ENCODE results near the gene LRRC27.

LRRC27 gene

GRCh38 chr10:132413226-132414205 lies 81.5 kb downstream of the LRRC27 start:
- Histone ChIP-seq H3K4me1 (ENCODE audit: control insufficient read depth, insufficient read depth, low read depth, low read length) (peaks cover 63% of the 10 kb centered on the region), H3K27ac (ENCODE audit: low read length, poor library complexity, severe bottlenecking) (no peak overlapping the region)
- 83% methylated on average over 32 of the region's 32 CpGs for WGBS

GRCh38 chr10:132414402-132415016 lies 82.5 kb downstream of the LRRC27 start:
- Histone ChIP-seq H2BK15ac (ENCODE audit: low read depth, poor library complexity, severe bottlenecking) (no peak overlapping the region), H3K4ac (ENCODE audit: low read depth in 1 of 2, low read length in 2 of 2) (no peak overlapping the region), H3K79me1 (replicated peaks; ENCODE audit: low read length, poor library complexity, severe bottlenecking) (peaks cover 36% of the 10 kb centered on the region), H3K36me3 (ENCODE audit: control insufficient read depth in 1 of 2, insufficient read depth in 2 of 2, low read depth in 1 of 2, low read length in 2 of 2) (peaks cover 5 to 54% of the 10 kb centered on the region in 2 experiments), H3K9ac (ENCODE audit: low read length) (no peak overlapping the region), H2BK120ac (ENCODE audit: low read depth, low read length) (no peak overlapping the region), H2AK5ac (ENCODE audit: low read length, severe bottlenecking) (no peak overlapping the region), H2BK5ac (ENCODE audit: low read depth, low read length, poor library complexity, severe bottlenecking) (no peak overlapping the region), H4K8ac (ENCODE audit: low read length) (peak overlapping the region; percentile 56), H2BK12ac (ENCODE audit: low read length in 2 of 2) (no peak overlapping the region), H3K18ac (ENCODE audit: low read depth in 1 of 2, low read length in 2 of 2) (peak overlapping the region in 1 of 2 experiments; percentile 5), H3K27me3 (ENCODE audit: control insufficient read depth in 1 of 2, insufficient read depth in 1 of 2, low read length in 2 of 2) (no peaks in the 10 kb centered on the region), H4K91ac (ENCODE audit: low read length) (peak overlapping the region; percentile 57), H3K4me1 (ENCODE audit: control insufficient read depth, insufficient read depth, low read depth, low read length) (peaks cover 61% of the 10 kb centered on the region), H3K9me3 (ENCODE audit: control insufficient read depth, low read length) (no peaks in the 10 kb centered on the region), H3K23ac (ENCODE audit: low read length in 2 of 2) (no peak overlapping the region), H3K4me3 (ENCODE audit: insufficient read depth in 1 of 2, low read depth in 1 of 2, low read length in 2 of 2) (no peak overlapping the region), H2AFZ (ENCODE audit: low read depth, low read length) (no peak overlapping the region), H3K4me2 (ENCODE audit: low read length, poor library complexity, severe bottlenecking) (no peak overlapping the region), H3K14ac (ENCODE audit: low read length in 2 of 2) (no peak overlapping the region), H3K27ac (ENCODE audit: low read length, poor library complexity, severe bottlenecking) (no peak overlapping the region)
- WGBS = 71% methylated on average over 21 of the region's 21 CpGs
- peak; percentile 69 for DNase-seq

More at GRCh38 chr10:132413226-132414205, 81.5 kb downstream of the LRRC27 start:
- H3K9ac ChIP-seq (ENCODE audit: low read length) = no peak overlapping the region
- peaks cover 5 to 60% of the 10 kb centered on the region in 2 experiments for H3K36me3 ChIP-seq (ENCODE audit: control insufficient read depth in 1 of 2, insufficient read depth in 2 of 2, low read depth in 1 of 2, low read length in 2 of 2)
- H3K79me1 ChIP-seq (replicated peaks; ENCODE audit: low read length, poor library complexity, severe bottlenecking) = peaks cover 43% of the 10 kb centered on the region
- H3K4me2 ChIP-seq (ENCODE audit: low read length, poor library complexity, severe bottlenecking) = no peak overlapping the region
- peak overlapping the region; percentile 29 to 82 for H3K4ac ChIP-seq (ENCODE audit: low read depth in 1 of 2, low read length in 2 of 2)
- peak overlapping the region; percentile 42 for H4K8ac ChIP-seq (ENCODE audit: low read length)
- no peak overlapping the region for H3K23ac ChIP-seq (ENCODE audit: low read length in 2 of 2)
- peak overlapping the region; percentile 34 to 47 for H2BK12ac ChIP-seq (ENCODE audit: low read length in 2 of 2)
- peak overlapping the region; percentile 74 for H4K91ac ChIP-seq (ENCODE audit: low read length)
- H2AK5ac ChIP-seq (ENCODE audit: low read length, severe bottlenecking) = no peak overlapping the region
- no peak overlapping the region for H2AFZ ChIP-seq (ENCODE audit: low read depth, low read length)
- H3K18ac ChIP-seq (ENCODE audit: low read depth in 1 of 2, low read length in 2 of 2) = peak overlapping the region; percentile 40 to 41
- H2BK15ac ChIP-seq (ENCODE audit: low read depth, poor library complexity, severe bottlenecking) = peak overlapping the region; percentile 85
- no peaks in the 10 kb centered on the region for H3K27me3 ChIP-seq (ENCODE audit: control insufficient read depth in 1 of 2, insufficient read depth in 1 of 2, low read length in 2 of 2)
- no peak overlapping the region for H3K4me3 ChIP-seq (ENCODE audit: insufficient read depth in 1 of 2, low read depth in 1 of 2, low read length in 2 of 2)
- H2BK120ac ChIP-seq (ENCODE audit: low read depth, low read length) = peak overlapping the region; percentile 49
- H3K9me3 ChIP-seq (ENCODE audit: control insufficient read depth, low read length) = no peaks in the 10 kb centered on the region
- no peak overlapping the region for H2BK5ac ChIP-seq (ENCODE audit: low read depth, low read length, poor library complexity, severe bottlenecking)
- peak overlapping the region in 1 of 2 experiments; percentile 61 for H3K14ac ChIP-seq (ENCODE audit: low read length in 2 of 2)
- DNase-seq = no peak

- Histone ChIP-seq H3K79me1 (replicated peaks; ENCODE audit: low read length, poor library complexity, severe bottlenecking) (peaks cover 35% of the 10 kb centered on the region), H2AFZ (ENCODE audit: low read depth, low read length) (no peak overlapping the region), H2BK5ac (ENCODE audit: low read depth, low read length, poor library complexity, severe bottlenecking) (no peak overlapping the region), H3K4ac (ENCODE audit: low read depth in 1 of 2, low read length in 2 of 2) (peak overlapping the region in 1 of 2 experiments; percentile 57), H3K27me3 (ENCODE audit: control insufficient read depth in 1 of 2, insufficient read depth in 1 of 2, low read length in 2 of 2) (no peaks in the 10 kb centered on the region), H3K23ac (ENCODE audit: low read length in 2 of 2) (no peak overlapping the region), H2BK12ac (ENCODE audit: low read length in 2 of 2) (peak overlapping the region; percentile 55 to 78), H4K91ac (ENCODE audit: low read length) (peak overlapping the region; percentile 66), H3K4me1 (ENCODE audit: control insufficient read depth, insufficient read depth, low read depth, low read length) (peaks cover 61% of the 10 kb centered on the region), H3K27ac (ENCODE audit: low read length, poor library complexity, severe bottlenecking) (no peak overlapping the region), H2AK5ac (ENCODE audit: low read length, severe bottlenecking) (no peak overlapping the region), H3K4me2 (ENCODE audit: low read length, poor library complexity, severe bottlenecking) (no peak overlapping the region), H3K14ac (ENCODE audit: low read length in 2 of 2) (peak overlapping the region in 1 of 2 experiments; percentile 79), H3K4me3 (ENCODE audit: insufficient read depth in 1 of 2, low read depth in 1 of 2, low read length in 2 of 2) (no peak overlapping the region), H2BK120ac (ENCODE audit: low read depth, low read length) (no peak overlapping the region), H3K36me3 (ENCODE audit: control insufficient read depth in 1 of 2, insufficient read depth in 2 of 2, low read depth in 1 of 2, low read length in 2 of 2) (peaks cover 5 to 52% of the 10 kb centered on the region in 2 experiments), H3K9ac (ENCODE audit: low read length) (no peak overlapping the region), H4K8ac (ENCODE audit: low read length) (peak overlapping the region; percentile 52), H3K9me3 (ENCODE audit: control insufficient read depth, low read length) (no peaks in the 10 kb centered on the region), H2BK15ac (ENCODE audit: low read depth, poor library complexity, severe bottlenecking) (no peak overlapping the region), H3K18ac (ENCODE audit: low read depth in 1 of 2, low read length in 2 of 2) (peak overlapping the region; percentile 29 to 37)
- DNase-seq = no peak
- WGBS = 86% methylated on average over 5 of the region's 5 CpGs
Measured at GRCh38 chr10:132415255-132415654, 83.3 kb downstream of the LRRC27 start.

GRCh38 chr10:132415956-132416355 lies 84.0 kb downstream of the LRRC27 start:
- DNase-seq = no peak
- no peak overlapping the region for H3K27ac ChIP-seq (ENCODE audit: low read length, poor library complexity, severe bottlenecking)
- no peak overlapping the region for H2BK15ac ChIP-seq (ENCODE audit: low read depth, poor library complexity, severe bottlenecking)
- WGBS = 91% methylated on average over 17 of the region's 22 CpGs
- peak overlapping the region in 1 of 2 experiments; percentile 58 for H3K18ac ChIP-seq (ENCODE audit: low read depth in 1 of 2, low read length in 2 of 2)
- no peak overlapping the region for H3K23ac ChIP-seq (ENCODE audit: low read length in 2 of 2)
- peaks cover 60% of the 10 kb centered on the region for H3K4me1 ChIP-seq (ENCODE audit: control insufficient read depth, insufficient read depth, low read depth, low read length)
- no peak overlapping the region for H2AK5ac ChIP-seq (ENCODE audit: low read length, severe bottlenecking)
- H3K14ac ChIP-seq (ENCODE audit: low read length in 2 of 2) = peak overlapping the region in 1 of 2 experiments; percentile 50
- H4K8ac ChIP-seq (ENCODE audit: low read length) = no peak overlapping the region
- peaks cover 29% of the 10 kb centered on the region for H3K79me1 ChIP-seq (replicated peaks; ENCODE audit: low read length, poor library complexity, severe bottlenecking)
- no peak overlapping the region for H2AFZ ChIP-seq (ENCODE audit: low read depth, low read length)
- H3K36me3 ChIP-seq (ENCODE audit: control insufficient read depth in 1 of 2, insufficient read depth in 2 of 2, low read depth in 1 of 2, low read length in 2 of 2) = peaks cover 5 to 45% of the 10 kb centered on the region in 2 experiments
- no peak overlapping the region for H3K4ac ChIP-seq (ENCODE audit: low read depth in 1 of 2, low read length in 2 of 2)
- no peak overlapping the region for H3K9ac ChIP-seq (ENCODE audit: low read length)
- no peak overlapping the region for H2BK120ac ChIP-seq (ENCODE audit: low read depth, low read length)
- H2BK5ac ChIP-seq (ENCODE audit: low read depth, low read length, poor library complexity, severe bottlenecking) = no peak overlapping the region
- no peak overlapping the region for H3K4me2 ChIP-seq (ENCODE audit: low read length, poor library complexity, severe bottlenecking)
- peak overlapping the region in 1 of 2 experiments; percentile 57 for H2BK12ac ChIP-seq (ENCODE audit: low read length in 2 of 2)
- peak overlapping the region; percentile 66 for H4K91ac ChIP-seq (ENCODE audit: low read length)
- H3K4me3 ChIP-seq (ENCODE audit: insufficient read depth in 1 of 2, low read depth in 1 of 2, low read length in 2 of 2) = no peak overlapping the region
- no peaks in the 10 kb centered on the region for H3K9me3 ChIP-seq (ENCODE audit: control insufficient read depth, low read length)
- no peaks in the 10 kb centered on the region for H3K27me3 ChIP-seq (ENCODE audit: control insufficient read depth in 1 of 2, insufficient read depth in 1 of 2, low read length in 2 of 2)

All from mesenchymal stem cell (in vitro differentiated cells and primary cell).